Endodermal cell (in vitro differentiated cells): ENCODE data around the gene IGFBP1. TPM values are rescaled to one million over a fixed set of nuclear protein-coding genes. Genes with fewer than 3 reads are reported as not detected.
"Not testable (repeated sequence)": the region's sequence is repeated elsewhere in the genome, so short reads cannot be mapped to it uniquely, and the experiment has no call there.

Source experiments
- DNase-seq: peaks from one replicate; pipeline ENCODE4 v3.0.0-alpha.2; 2017
- H3K27ac ChIP-seq: 2 replicates; pipeline ENCODE4 v1.5.1; 2013; ENCODE audit warnings: mild to moderate bottlenecking, low read depth, low read length, moderate library complexity
- H3K27me3 ChIP-seq: 2 replicates; pipeline ENCODE4 v1.6.1; 2013; ENCODE audit warnings: mild to moderate bottlenecking, low read length, moderate library complexity; ENCODE audit not compliant: insufficient read depth, control insufficient read depth, poor library complexity, severe bottlenecking
- H3K36me3 ChIP-seq: 2 replicates; pipeline ENCODE4 v1.7.0; 2013; ENCODE audit warnings: mild to moderate bottlenecking, low read length, moderate library complexity; ENCODE audit not compliant: control insufficient read depth, insufficient read depth
- H3K4me1 ChIP-seq: one replicate; pipeline ENCODE4 v1.7.0; 2013; ENCODE audit warnings: low read length; ENCODE audit not compliant: control insufficient read depth, insufficient read depth
- H3K4me3 ChIP-seq: 2 replicates; pipeline ENCODE4 v1.5.1; 2013; ENCODE audit warnings: mild to moderate bottlenecking, low read length, moderate library complexity
- H3K9ac ChIP-seq: 2 replicates; pipeline ENCODE4 v1.6.1; 2013; ENCODE audit warnings: mild to moderate bottlenecking, low read length, moderate library complexity; ENCODE audit not compliant: poor library complexity, severe bottlenecking; ENCODE audit errors: extremely low read depth
- H3K9me3 ChIP-seq: 2 replicates; pipeline ENCODE4 v1.6.1; 2013; ENCODE audit warnings: mild to moderate bottlenecking, low read length, moderate library complexity; ENCODE audit not compliant: control insufficient read depth
- H3K27ac Mint-ChIP-seq: 2 replicates; pipeline ENCODE4 v1.8.0; 2020; ENCODE audit warnings: mixed read lengths
- H3K27me3 Mint-ChIP-seq: 2 replicates; pipeline ENCODE4 v1.8.0; 2021; ENCODE audit warnings: mild to moderate bottlenecking, mixed read lengths; ENCODE audit not compliant: insufficient read depth
- H3K36me3 Mint-ChIP-seq: 2 replicates; pipeline ENCODE4 v1.8.0; 2020; ENCODE audit warnings: low read depth, mixed read lengths
- H3K4me1 Mint-ChIP-seq: 2 replicates; pipeline ENCODE4 v1.8.0; 2020; ENCODE audit warnings: mixed read lengths
- H3K4me3 Mint-ChIP-seq: 2 replicates; pipeline ENCODE4 v1.8.0; 2020; ENCODE audit warnings: mild to moderate bottlenecking, moderate library complexity, mixed read lengths
- H3K9me3 Mint-ChIP-seq: 2 replicates; pipeline ENCODE4 v1.8.0; 2020; ENCODE audit warnings: mild to moderate bottlenecking, mixed read lengths
- WGBS, 2 experiments: methylation state at CpG; one replicate each; pipeline versions ENCODE4 v1.1.5 to v1.1.7; 2013; ENCODE audit warnings: missing lambda C conversion rate in 2 of 2, mixed read lengths in 1 of 2; ENCODE audit not compliant: insufficient coverage in 1 of 2, insufficient read length in 1 of 2; 5-methylcytosine and 5-hydroxymethylcytosine counted together
- long read RNA-seq, 4 experiments: library from polyadenylated mRNA in 2 of 4; library from RNA in 1 of 4; library from capped mRNA in 1 of 4; stranded (forward) in 3 of 4; unstranded in 1 of 4; transcript quantifications; one replicate each; pipeline ENCODE4 v2.0.0, GENCODE V29; 2020 to 2021; ENCODE audit warnings: inconsistent platforms in 1 of 4
- polyA plus RNA-seq, 2 experiments: library from polyadenylated mRNA; stranded (reverse); fragments of 50-300 nt; gene quantifications; one replicate each; pipeline ENCODE4 v1.2.3, GENCODE V29; 2013
- total RNA-seq, 2 donors: library from RNA; stranded (reverse); fragmentation: NEBNext Ultra II Directional in 1 of 2; extraction: Animal tissue kit (Norgen Biotek cat#: 25700) in 1 of 2; gene quantifications; 2 replicates in 1 of 2; 3 replicates in 1 of 2; pipeline ENCODE4 v1.2.1, GENCODE V29; 2021
- TF ChIP-seq, protein P1 (sequence below): fragments of 200-600 bp; sonication (generic); conservative IDR thresholded peaks from 2 replicates; pipeline ENCODE4 v1.5.0; 2021; ENCODE audit warnings: antibody characterized with exemption, mild to moderate bottlenecking

Gene IGFBP1
- not detected for total RNA-seq
- not detected for polyA plus RNA-seq (2013, experiment 1 of 2)
- polyA plus RNA-seq (2013, experiment 2 of 2) = not detected
- long read RNA-seq, experiment 1 = 0 reads
- long read RNA-seq, experiment 2 = 0 reads
- long read RNA-seq, experiment 3 = 0 reads
- long read RNA-seq, experiment 4 = 0 reads

DNA sequence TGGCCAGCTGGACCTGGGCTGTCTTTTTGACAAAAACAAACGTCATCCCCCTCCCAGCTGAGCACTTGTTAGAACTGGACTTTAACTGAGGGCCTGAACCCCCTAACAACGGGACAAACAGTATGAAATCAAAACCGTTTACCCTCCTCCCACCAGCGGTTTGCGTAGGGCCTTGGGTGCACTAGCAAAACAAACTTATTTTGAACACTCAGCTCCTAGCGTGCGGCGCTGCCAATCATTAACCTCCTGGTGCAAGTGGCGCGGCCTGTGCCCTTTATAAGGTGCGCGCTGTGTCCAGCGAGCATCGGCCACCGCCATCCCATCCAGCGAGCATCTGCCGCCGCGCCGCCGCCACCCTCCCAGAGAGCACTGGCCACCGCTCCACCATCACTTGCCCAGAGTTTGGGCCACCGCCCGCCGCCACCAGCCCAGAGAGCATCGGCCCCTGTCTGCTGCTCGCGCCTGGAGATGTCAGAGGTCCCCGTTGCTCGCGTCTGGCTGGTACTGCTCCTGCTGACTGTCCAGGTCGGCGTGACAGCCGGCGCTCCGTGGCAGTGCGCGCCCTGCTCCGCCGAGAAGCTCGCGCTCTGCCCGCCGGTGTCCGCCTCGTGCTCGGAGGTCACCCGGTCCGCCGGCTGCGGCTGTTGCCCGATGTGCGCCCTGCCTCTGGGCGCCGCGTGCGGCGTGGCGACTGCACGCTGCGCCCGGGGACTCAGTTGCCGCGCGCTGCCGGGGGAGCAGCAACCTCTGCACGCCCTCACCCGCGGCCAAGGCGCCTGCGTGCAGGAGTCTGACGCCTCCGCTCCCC, at the start of gene IGFBP1:
IGFBP1 (plus strand) TSS at position 304 of the 808 bp plus-strand sequence; CDS start at position 469, 165 bp downstream.
- H3K4me1 Mint-ChIP-seq = peaks cover 8% of the 10 kb centered on the region
- H3K27me3 Mint-ChIP-seq = peaks cover 71% of the 10 kb centered on the region
- TF ChIP-seq, protein P1, sequence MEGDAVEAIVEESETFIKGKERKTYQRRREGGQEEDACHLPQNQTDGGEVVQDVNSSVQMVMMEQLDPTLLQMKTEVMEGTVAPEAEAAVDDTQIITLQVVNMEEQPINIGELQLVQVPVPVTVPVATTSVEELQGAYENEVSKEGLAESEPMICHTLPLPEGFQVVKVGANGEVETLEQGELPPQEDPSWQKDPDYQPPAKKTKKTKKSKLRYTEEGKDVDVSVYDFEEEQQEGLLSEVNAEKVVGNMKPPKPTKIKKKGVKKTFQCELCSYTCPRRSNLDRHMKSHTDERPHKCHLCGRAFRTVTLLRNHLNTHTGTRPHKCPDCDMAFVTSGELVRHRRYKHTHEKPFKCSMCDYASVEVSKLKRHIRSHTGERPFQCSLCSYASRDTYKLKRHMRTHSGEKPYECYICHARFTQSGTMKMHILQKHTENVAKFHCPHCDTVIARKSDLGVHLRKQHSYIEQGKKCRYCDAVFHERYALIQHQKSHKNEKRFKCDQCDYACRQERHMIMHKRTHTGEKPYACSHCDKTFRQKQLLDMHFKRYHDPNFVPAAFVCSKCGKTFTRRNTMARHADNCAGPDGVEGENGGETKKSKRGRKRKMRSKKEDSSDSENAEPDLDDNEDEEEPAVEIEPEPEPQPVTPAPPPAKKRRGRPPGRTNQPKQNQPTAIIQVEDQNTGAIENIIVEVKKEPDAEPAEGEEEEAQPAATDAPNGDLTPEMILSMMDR = no peak
- no peaks in the 10 kb centered on the region for H3K4me1 ChIP-seq
- no peaks in the 10 kb centered on the region for H3K36me3 Mint-ChIP-seq
- WGBS, 2 experiments = 14 to 62% methylated on average over 8 to 73 of the region's 73 CpGs
- no peaks in the 10 kb centered on the region for H3K9me3 Mint-ChIP-seq
- H3K27me3 ChIP-seq = peaks cover 42% of the 10 kb centered on the region
- H3K36me3 ChIP-seq = no peaks in the 10 kb centered on the region
- peak within 1 kb of the TSS; percentile 49 for H3K4me3 ChIP-seq
- no peak within 1 kb of the TSS for H3K27ac ChIP-seq
- DNase-seq = peak; percentile 78
- peak within 1 kb of the TSS; percentile 53 for H3K4me3 Mint-ChIP-seq
- no peak within 1 kb of the TSS for H3K9ac ChIP-seq
- no peaks in the 10 kb centered on the region for H3K9me3 ChIP-seq
- no peak within 1 kb of the TSS for H3K27ac Mint-ChIP-seq

DNA sequence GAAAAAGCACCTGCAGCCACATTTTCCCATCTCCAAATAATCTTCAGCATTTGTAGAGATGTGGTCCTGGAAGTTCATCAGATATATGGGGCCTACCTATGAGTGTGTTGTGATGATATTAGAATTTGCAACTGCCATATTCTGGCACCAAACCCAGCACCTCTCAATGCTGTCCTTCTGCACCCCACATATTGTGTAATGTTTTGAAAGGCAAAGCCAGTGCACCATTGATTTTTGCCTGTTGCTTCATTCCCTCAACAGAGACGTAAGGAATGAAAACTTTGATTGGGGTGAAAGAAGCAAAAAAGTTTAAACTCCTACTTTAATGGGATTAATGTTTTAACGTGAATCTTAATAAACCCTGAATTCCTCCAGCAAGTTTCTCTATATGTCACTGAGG, 49.4 kb upstream of the IGFBP1 start:
- 93% methylated on average over 2 of the region's 2 CpGs; no CpG with 5 or more reads in 1 of the 2 experiments for WGBS, 2 experiments
- H3K27ac Mint-ChIP-seq, H3K4me1 Mint-ChIP-seq, H3K36me3 Mint-ChIP-seq, H3K27me3 Mint-ChIP-seq, H3K9me3 ChIP-seq, H3K4me3 Mint-ChIP-seq, H3K27me3 ChIP-seq, H3K9me3 Mint-ChIP-seq, H3K9ac ChIP-seq, H3K27ac ChIP-seq, DNase-seq, H3K4me1 ChIP-seq, H3K36me3 ChIP-seq, H3K4me3 ChIP-seq: not testable (repeated sequence)

DNA sequence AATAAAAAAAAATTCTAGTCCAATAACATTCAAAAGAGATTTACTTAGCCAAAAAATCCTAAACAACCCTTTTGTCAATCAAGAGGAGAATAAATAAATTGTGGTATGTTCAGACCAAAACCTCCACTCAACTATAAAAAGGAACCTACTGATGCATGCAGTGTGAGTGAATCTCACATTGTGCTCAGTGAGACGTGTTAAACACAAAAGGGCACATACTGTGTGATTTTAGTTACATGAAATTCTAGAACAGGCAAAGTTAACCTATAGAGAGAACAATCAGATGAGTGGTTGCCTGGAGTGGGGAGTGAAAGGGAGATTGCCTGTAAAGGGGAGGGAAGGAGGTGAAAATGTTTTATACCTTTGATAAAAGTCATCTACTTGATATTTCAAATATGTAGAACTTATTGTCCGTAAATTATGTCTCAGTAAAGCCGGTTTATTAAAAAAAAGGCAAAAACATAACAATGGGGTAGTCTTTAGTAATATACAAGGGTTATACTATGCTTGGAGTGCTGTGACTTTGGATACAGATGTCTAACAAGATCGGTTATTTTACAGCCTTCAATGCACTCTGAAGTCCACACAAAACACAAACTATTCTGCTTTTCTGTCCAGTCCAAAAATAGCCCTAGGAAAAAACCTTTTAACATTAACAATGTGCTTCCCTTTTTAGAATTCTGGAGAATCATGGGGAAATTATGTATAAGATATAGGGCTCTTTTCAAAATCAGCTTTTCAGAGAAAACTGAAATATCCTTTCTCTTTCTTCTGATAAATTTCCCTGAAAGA, 46.2 kb upstream of the IGFBP1 start:
- not testable (repeated sequence) for H3K4me3 Mint-ChIP-seq, H3K36me3 ChIP-seq, H3K4me1 Mint-ChIP-seq, H3K27me3 Mint-ChIP-seq, H3K27me3 ChIP-seq, H3K9me3 Mint-ChIP-seq, H3K4me3 ChIP-seq, H3K9me3 ChIP-seq, DNase-seq, H3K4me1 ChIP-seq, H3K27ac ChIP-seq, H3K27ac Mint-ChIP-seq, H3K36me3 Mint-ChIP-seq, H3K9ac ChIP-seq
- 75 to 85% methylated on average over 3 to 4 of the region's 4 CpGs for WGBS, 2 experiments

DNA sequence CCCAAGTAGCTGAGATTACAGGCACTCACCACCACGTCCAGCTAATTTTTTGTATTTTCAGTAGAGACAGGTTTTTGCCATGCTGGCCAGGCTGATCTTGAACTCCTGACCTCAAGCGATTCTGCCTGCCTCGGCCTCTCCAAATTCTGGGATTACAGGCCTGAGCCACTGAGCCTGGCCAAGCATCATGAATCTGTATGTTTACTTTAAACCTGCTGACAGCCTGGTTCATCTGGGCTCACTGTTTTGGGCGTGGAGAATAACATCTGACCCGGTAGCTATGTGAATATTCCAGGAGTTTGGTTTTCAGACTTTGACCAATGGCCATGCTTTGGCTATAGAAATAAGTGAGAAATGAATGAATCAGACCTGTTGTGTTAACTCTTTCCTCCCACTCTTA, 41.8 kb upstream of the IGFBP1 start:
- WGBS, 2 experiments = 81 to 92% methylated on average over 3 to 5 of the region's 5 CpGs
- H3K27me3 ChIP-seq, H3K27ac Mint-ChIP-seq, DNase-seq, H3K9ac ChIP-seq, H3K9me3 ChIP-seq, H3K4me1 Mint-ChIP-seq, H3K36me3 ChIP-seq, H3K9me3 Mint-ChIP-seq, H3K36me3 Mint-ChIP-seq, H3K27me3 Mint-ChIP-seq, H3K4me1 ChIP-seq, H3K4me3 Mint-ChIP-seq, H3K27ac ChIP-seq, H3K4me3 ChIP-seq: not testable (repeated sequence)

DNA sequence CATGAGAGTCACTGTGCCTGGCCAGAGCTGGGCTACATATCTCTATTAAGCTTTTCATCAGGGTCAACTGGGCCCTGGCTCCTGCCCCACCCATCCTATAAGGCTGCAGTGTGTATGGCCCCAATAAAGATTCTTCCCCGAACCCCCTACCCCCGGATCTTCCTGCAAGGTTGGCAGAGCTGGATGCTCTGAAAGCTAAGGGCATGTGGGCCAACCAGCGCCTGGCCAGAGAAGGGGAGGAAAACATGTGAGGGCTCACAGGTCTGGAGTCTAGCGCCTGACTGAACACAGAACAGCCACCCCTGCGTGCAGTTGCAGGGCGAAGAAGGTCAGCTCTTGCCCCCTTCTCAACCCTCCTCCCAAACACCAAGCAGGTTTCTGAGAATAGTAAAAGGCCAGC, 39.6 kb upstream of the IGFBP1 start:
- H3K27me3 Mint-ChIP-seq, H3K9ac ChIP-seq, H3K27ac Mint-ChIP-seq, H3K9me3 Mint-ChIP-seq, H3K4me1 Mint-ChIP-seq, H3K27me3 ChIP-seq, H3K36me3 Mint-ChIP-seq, H3K27ac ChIP-seq, H3K4me3 ChIP-seq, H3K9me3 ChIP-seq, H3K36me3 ChIP-seq, DNase-seq, H3K4me1 ChIP-seq, H3K4me3 Mint-ChIP-seq: not testable (repeated sequence)
- WGBS, 2 experiments = 87 to 100% methylated on average over 1 to 6 of the region's 6 CpGs

DNA sequence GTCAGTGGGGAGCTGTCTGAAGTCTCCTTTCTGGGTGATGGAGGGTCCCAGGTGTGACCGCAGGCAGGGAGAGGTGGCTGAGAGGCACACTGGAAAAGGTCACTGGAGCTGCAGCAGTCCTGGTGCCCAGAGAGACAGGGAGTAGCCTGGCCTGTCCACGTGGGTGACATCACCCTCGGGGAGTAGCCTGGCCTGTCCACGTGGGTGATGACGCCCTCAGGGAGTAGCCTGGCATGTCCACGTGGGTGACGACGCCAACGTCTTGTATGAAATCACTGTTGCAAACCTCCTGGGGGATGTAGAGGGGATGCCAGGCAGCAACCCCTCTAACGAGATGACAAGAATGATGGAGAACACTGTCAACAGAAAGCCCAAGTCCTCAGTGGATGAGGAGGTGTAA, 35.3 kb upstream of the IGFBP1 start:
- H3K36me3 Mint-ChIP-seq = not testable (repeated sequence)

More for the DNA sequence above, 35.3 kb upstream of the IGFBP1 start:
- H3K27me3 Mint-ChIP-seq, H3K4me1 Mint-ChIP-seq, DNase-seq, H3K4me3 ChIP-seq, H3K27me3 ChIP-seq, H3K4me1 ChIP-seq, H3K9me3 Mint-ChIP-seq, H3K9me3 ChIP-seq, H3K9ac ChIP-seq, H3K27ac Mint-ChIP-seq, H3K36me3 ChIP-seq, H3K4me3 Mint-ChIP-seq, H3K27ac ChIP-seq: not testable (repeated sequence)
- 87 to 91% methylated on average over 5 to 9 of the region's 10 CpGs for WGBS, 2 experiments
